GM19240 (cell line): Measurements from ENCODE around the gene SFT2D2.

ENCODE experiments used
- DNase-seq: peaks from one replicate; pipeline ENCODE4 v3.0.0; 2011; ENCODE audit warnings: low spot score; ENCODE audit not compliant: insufficient read length

Gene SFT2D2

GRCh38 chr1:168223261-168223660, 2.5 kb upstream of the SFT2D2 start:
- DNase-seq: no peak

GRCh38 chr1:168223681-168224540, 1.9 kb upstream of the SFT2D2 start:
- DNase-seq: no peak

- no peak for DNase-seq
Measured at GRCh38 chr1:168224991-168225390, 813 bp upstream of the SFT2D2 start.

- DNase-seq: no peak
Measured at GRCh38 chr1:168227620-168228019, 1.8 kb downstream of the SFT2D2 start.

- no peak for DNase-seq
Measured at GRCh38 chr1:168229893-168230292, 4.1 kb downstream of the SFT2D2 start.

- no peak for DNase-seq
Measured at GRCh38 chr1:168230709-168231108, 4.9 kb downstream of the SFT2D2 start.

- DNase-seq: peak; percentile 41
Measured at GRCh38 chr1:168234846-168235547, 9.2 kb downstream of the SFT2D2 start.

GRCh38 chr1:168235548-168235885, 9.7 kb downstream of the SFT2D2 start:
- no peak for DNase-seq

- no peak for DNase-seq
Measured at GRCh38 chr1:168235937-168236336, 10.1 kb downstream of the SFT2D2 start.

GRCh38 chr1:168236836-168237611, 11.2 kb downstream of the SFT2D2 start:
- DNase-seq: no peak

- DNase-seq: no peak
Measured at GRCh38 chr1:168243198-168243597, 17.4 kb downstream of the SFT2D2 start.

- DNase-seq: no peak
Measured at GRCh38 chr1:168243636-168244212, 17.9 kb downstream of the SFT2D2 start.

- DNase-seq: no peak
Measured at GRCh38 chr1:168245042-168245441, 19.2 kb downstream of the SFT2D2 start.

- no peak for DNase-seq
Measured at GRCh38 chr1:168246506-168246905, 20.7 kb downstream of the SFT2D2 start.

- DNase-seq: no peak
Measured at GRCh38 chr1:168252204-168252733, 26.5 kb downstream of the SFT2D2 start.

GRCh38 chr1:168256164-168256563, 30.4 kb downstream of the SFT2D2 start:
- no peak for DNase-seq

GRCh38 chr1:168257397-168257796, 31.6 kb downstream of the SFT2D2 start:
- no peak for DNase-seq

- no peak for DNase-seq
Measured at GRCh38 chr1:168259567-168259966, 33.8 kb downstream of the SFT2D2 start.

GRCh38 chr1:168260393-168260792, 34.6 kb downstream of the SFT2D2 start:
- no peak for DNase-seq

- no peak for DNase-seq
Measured at GRCh38 chr1:168261390-168261789, 35.6 kb downstream of the SFT2D2 start.

GRCh38 chr1:168263130-168263529, 37.3 kb downstream of the SFT2D2 start:
- no peak for DNase-seq
